ENCODE measurements around the gene SDR39U1. TPM values are rescaled to one million over a fixed set of nuclear protein-coding genes. Genes with fewer than 3 reads are reported as not detected.

SDR39U1 gene
- total RNA-seq, 1 experiment from 2014 or later: 56.7 TPM

GRCh38 chr14:24422261-24422660, 20.3 kb downstream of the SDR39U1 start:
- CTCF ChIA-PET: interaction anchor here (1.9 to 11.4 kb wide), 3 partner anchors 9 to 88 kb away, joined by 4 to 518 read pairs (median 17); partner anchors contain the start of genes ADCY4 and RIPK3
- no peak overlapping the region for H3K27ac Mint-ChIP-seq
- H3K36me3 Mint-ChIP-seq: no peaks in the 10 kb centered on the region
- DNase-seq (ENCODE audit: low spot score): no peak
- H3K4me1 Mint-ChIP-seq: peaks cover 8% of the 10 kb centered on the region
- no peaks in the 10 kb centered on the region for H3K9me3 Mint-ChIP-seq
- peaks cover 36% of the 10 kb centered on the region for H3K27me3 Mint-ChIP-seq (ENCODE audit: low read depth)
- TF ChIP-seq, protein P1, sequence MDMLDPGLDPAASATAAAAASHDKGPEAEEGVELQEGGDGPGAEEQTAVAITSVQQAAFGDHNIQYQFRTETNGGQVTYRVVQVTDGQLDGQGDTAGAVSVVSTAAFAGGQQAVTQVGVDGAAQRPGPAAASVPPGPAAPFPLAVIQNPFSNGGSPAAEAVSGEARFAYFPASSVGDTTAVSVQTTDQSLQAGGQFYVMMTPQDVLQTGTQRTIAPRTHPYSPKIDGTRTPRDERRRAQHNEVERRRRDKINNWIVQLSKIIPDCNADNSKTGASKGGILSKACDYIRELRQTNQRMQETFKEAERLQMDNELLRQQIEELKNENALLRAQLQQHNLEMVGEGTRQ (CRISPR knock-in tag; IDR thresholded peaks at IDR 0.05): no peak
- no peak for TF ChIP-seq GABPB1 (CRISPR knock-in tag; IDR thresholded peaks at IDR 0.05)
- no peak for TF ChIP-seq KAT7 (CRISPR knock-in tag; IDR thresholded peaks at IDR 0.05; ENCODE audit: borderline replicate concordance)
- TF ChIP-seq CREM (CRISPR knock-in tag; IDR thresholded peaks at IDR 0.05): no peak
- no peak for TF ChIP-seq NFATC4 (CRISPR knock-in tag; IDR thresholded peaks at IDR 0.05)
- no peak for TF ChIP-seq FOXP1 (CRISPR knock-in tag; IDR thresholded peaks at IDR 0.05; ENCODE audit: borderline replicate concordance)
- no peak for TF ChIP-seq NFE2L1 (CRISPR knock-in tag; IDR thresholded peaks at IDR 0.05)
- no peak for TF ChIP-seq TEAD1 (CRISPR knock-in tag; IDR thresholded peaks at IDR 0.05)
- no peak for TF ChIP-seq GTF2I (CRISPR knock-in tag; conservative IDR thresholded peaks at IDR 0.05)
- TF ChIP-seq RELA (CRISPR knock-in tag; IDR thresholded peaks at IDR 0.05; ENCODE audit: borderline replicate concordance): no peak
- no peak for TF ChIP-seq IRF1 (CRISPR knock-in tag; IDR thresholded peaks at IDR 0.05)
- TF ChIP-seq ZNF671 (CRISPR knock-in tag; IDR thresholded peaks at IDR 0.05): no peak
- TF ChIP-seq USF1 (CRISPR knock-in tag; IDR thresholded peaks at IDR 0.05): no peak
- TF ChIP-seq TP53 (CRISPR knock-in tag; IDR thresholded peaks at IDR 0.05): no peak
- no peak for TF ChIP-seq OVOL2 (CRISPR knock-in tag; IDR thresholded peaks at IDR 0.05; ENCODE audit: borderline replicate concordance)
- TF ChIP-seq JUN (CRISPR knock-in tag; IDR thresholded peaks at IDR 0.05): no peak
- no peak for TF ChIP-seq SMAD4 (CRISPR knock-in tag; IDR thresholded peaks at IDR 0.05)
- TF ChIP-seq FOXJ3 (CRISPR knock-in tag; IDR thresholded peaks at IDR 0.05; ENCODE audit: borderline replicate concordance): no peak
- no peak for ATAC-seq
- no peak overlapping the region for H3K4me3 Mint-ChIP-seq
- POLR2A ChIA-PET: no interaction called here

GRCh38 chr14:24418492-24418873, 24.1 kb downstream of the SDR39U1 start:
- no peak for ATAC-seq

More at GRCh38 chr14:24418492-24418873, 24.1 kb downstream of the SDR39U1 start:
- H3K4me1 Mint-ChIP-seq: no peaks in the 10 kb centered on the region
- no peak overlapping the region for H3K4me3 Mint-ChIP-seq
- TF ChIP-seq ZNF263 (CRISPR knock-in tag; IDR thresholded peaks at IDR 0.05; ENCODE audit: low read depth) (no peak), E2F4 (CRISPR knock-in tag; IDR thresholded peaks at IDR 0.05; ENCODE audit: borderline replicate concordance, low read depth) (no peak), NR3C1 (CRISPR knock-in tag; conservative IDR thresholded peaks at IDR 0.05; ENCODE audit: low read depth) (no peak)
- TF ChIP-seq, protein P2, sequence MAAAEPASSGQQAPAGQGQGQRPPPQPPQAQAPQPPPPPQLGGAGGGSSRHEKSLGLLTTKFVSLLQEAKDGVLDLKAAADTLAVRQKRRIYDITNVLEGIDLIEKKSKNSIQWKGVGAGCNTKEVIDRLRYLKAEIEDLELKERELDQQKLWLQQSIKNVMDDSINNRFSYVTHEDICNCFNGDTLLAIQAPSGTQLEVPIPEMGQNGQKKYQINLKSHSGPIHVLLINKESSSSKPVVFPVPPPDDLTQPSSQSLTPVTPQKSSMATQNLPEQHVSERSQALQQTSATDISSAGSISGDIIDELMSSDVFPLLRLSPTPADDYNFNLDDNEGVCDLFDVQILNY (CRISPR knock-in tag; IDR thresholded peaks at IDR 0.05): no peak
- no peaks in the 10 kb centered on the region for H3K9me3 Mint-ChIP-seq
- CTCF ChIA-PET: interaction anchor here (0.6 to 5.4 kb wide), 8 partner anchors 9 to 110 kb away, joined by 3 to 37 read pairs (median 4); partner anchors contain the start of genes ADCY4, CBLN3, CIDEB and KHNYN
- no peak overlapping the region for H3K27ac Mint-ChIP-seq
- DNase-seq (ENCODE audit: low spot score): no peak
- H3K27me3 Mint-ChIP-seq (ENCODE audit: low read depth): peaks cover 30% of the 10 kb centered on the region
- H3K36me3 Mint-ChIP-seq: peaks cover 8% of the 10 kb centered on the region; the same call in 1 of the 2 replicates
- POLR2A ChIA-PET: interaction anchor here (0.8 kb wide), 1 partner anchor 24 kb away, joined by 3 read pairs; no protein-coding TSS in a partner anchor

Measured in WTC11 (cell line).